H9 (cell line): Measurements from ENCODE around the gene CREB5. TPM values are rescaled to one million over a fixed set of nuclear protein-coding genes. Genes with fewer than 3 reads are reported as not detected.

Experiments
- DNase-seq: peaks from one replicate; pipeline ENCODE4 v3.0.0-alpha.2; 2017
- H2AFZ ChIP-seq: one replicate; pipeline ENCODE4 v1.6.1; 2013; ENCODE audit warnings: mild to moderate bottlenecking, low read length, control low read depth, moderate library complexity
- H2AK5ac ChIP-seq: 2 replicates; pipeline ENCODE4 v1.6.1; 2013; ENCODE audit warnings: low read length, control low read depth, mixed read lengths; ENCODE audit not compliant: insufficient read length
- H2BK120ac ChIP-seq: one replicate; pipeline ENCODE4 v1.6.1; 2013; ENCODE audit warnings: low read depth, mild to moderate bottlenecking, low read length, control low read depth, inconsistent platforms; ENCODE audit not compliant: poor library complexity, severe bottlenecking
- H2BK12ac ChIP-seq: 2 replicates; pipeline ENCODE4 v1.6.1; 2013; ENCODE audit warnings: low read length, control low read depth, mixed read lengths, low read depth; ENCODE audit not compliant: insufficient read length
- H2BK15ac ChIP-seq: 2 replicates; pipeline ENCODE4 v1.6.1; 2013; ENCODE audit warnings: low read depth, low read length, control low read depth
- H2BK20ac ChIP-seq: one replicate; pipeline ENCODE4 v1.6.1; 2013; ENCODE audit warnings: low read depth, mild to moderate bottlenecking, low read length, control low read depth, inconsistent platforms; ENCODE audit not compliant: poor library complexity, severe bottlenecking
- H2BK5ac ChIP-seq: 2 replicates; pipeline ENCODE4 v1.6.1; 2013; ENCODE audit warnings: low read length, control low read depth, mixed read lengths; ENCODE audit not compliant: insufficient read length
- H3K14ac ChIP-seq: 2 replicates; pipeline ENCODE4 v1.6.1; 2013; ENCODE audit warnings: low read length, control low read depth; ENCODE audit not compliant: insufficient read depth
- H3K18ac ChIP-seq: 2 replicates; pipeline ENCODE4 v1.6.1; 2013; ENCODE audit warnings: low read depth, mild to moderate bottlenecking, mixed read lengths, low read length, control low read depth; ENCODE audit not compliant: insufficient read length
- H3K23ac ChIP-seq: 2 replicates; pipeline ENCODE4 v1.6.1; 2013; ENCODE audit warnings: low read length, control low read depth, mixed read lengths, low read depth; ENCODE audit not compliant: insufficient read length
- H3K23me2 ChIP-seq: 2 replicates; pipeline ENCODE4 v1.6.1; 2013; ENCODE audit warnings: low read depth, mild to moderate bottlenecking, mixed read lengths, low read length, control low read depth; ENCODE audit not compliant: insufficient read length, poor library complexity, severe bottlenecking
- H3K27ac ChIP-seq: 2 replicates; pipeline ENCODE4 v1.5.1; 2013; ENCODE audit warnings: low read length, control low read depth, mixed read lengths, low read depth; ENCODE audit not compliant: insufficient read length
- H3K27me3 ChIP-seq: 2 replicates; pipeline ENCODE4 v1.6.1; 2013; ENCODE audit warnings: low read length, control low read depth, inconsistent platforms; ENCODE audit not compliant: insufficient read depth
- H3K4ac ChIP-seq: 2 replicates; pipeline ENCODE4 v1.6.1; 2013; ENCODE audit warnings: low read depth, mild to moderate bottlenecking, control low read depth, inconsistent platforms, low read length, moderate library complexity
- H3K4me1 ChIP-seq: 2 replicates; pipeline ENCODE4 v1.6.1; 2013; ENCODE audit warnings: low read length, control low read depth, inconsistent platforms; ENCODE audit not compliant: insufficient read depth
- H3K4me2 ChIP-seq: 2 replicates; pipeline ENCODE4 v1.6.1; 2013; ENCODE audit warnings: low read length, control low read depth, mixed read lengths; ENCODE audit not compliant: insufficient read length, insufficient read depth
- H3K56ac ChIP-seq: 2 replicates; pipeline ENCODE4 v1.6.1; 2013; ENCODE audit warnings: low read depth, mild to moderate bottlenecking, mixed read lengths, low read length, control low read depth; ENCODE audit not compliant: insufficient read length
- H3K79me1 ChIP-seq: 2 replicates; pipeline ENCODE4 v1.6.1; 2013; ENCODE audit warnings: low read depth, mild to moderate bottlenecking, moderate library complexity, low read length, control low read depth, inconsistent platforms; ENCODE audit not compliant: insufficient read depth, poor library complexity, severe bottlenecking
- H3K79me2 ChIP-seq: 2 replicates; pipeline ENCODE4 v1.6.1; 2013; ENCODE audit warnings: low read length, control low read depth, inconsistent platforms; ENCODE audit not compliant: insufficient read depth
- H3K9ac ChIP-seq: 2 replicates; pipeline ENCODE4 v1.6.1; 2013; ENCODE audit warnings: low read length, control low read depth, mixed read lengths; ENCODE audit not compliant: insufficient read length; ENCODE audit errors: extremely low read depth
- H3K9me3 ChIP-seq: one replicate; pipeline ENCODE4 v1.6.1; 2013; ENCODE audit warnings: low read depth, low read length, inconsistent platforms; ENCODE audit not compliant: control insufficient read depth
- H3T11ph ChIP-seq: one replicate; pipeline ENCODE4 v1.6.1; 2013; ENCODE audit warnings: mild to moderate bottlenecking, low read length, control low read depth, inconsistent platforms
- H4K20me1 ChIP-seq: one replicate; pipeline ENCODE4 v1.6.1; 2013; ENCODE audit not compliant: control insufficient read depth, insufficient read length, insufficient read depth
- H4K5ac ChIP-seq: 2 replicates; pipeline ENCODE4 v1.6.1; 2013; ENCODE audit warnings: low read depth, mild to moderate bottlenecking, mixed read lengths, low read length, control low read depth; ENCODE audit not compliant: insufficient read length
- H4K8ac ChIP-seq: replicated peaks from 2 replicates; pipeline ENCODE4 v1.6.1; 2013; ENCODE audit warnings: low read length, control low read depth, mixed read lengths, low read depth; ENCODE audit not compliant: insufficient read length
- H4K91ac ChIP-seq: 2 replicates; pipeline ENCODE4 v1.6.1; 2013; ENCODE audit warnings: low read depth, mild to moderate bottlenecking, moderate library complexity, mixed read lengths, low read length, control low read depth; ENCODE audit not compliant: insufficient read length
- H3K27ac Mint-ChIP-seq, 3 experiments: 2 replicates in 2 of 3; 3 replicates in 1 of 3; pipeline ENCODE4 v1.8.0; 2020 to 2021; ENCODE audit warnings: mixed read lengths in 3 of 3, mild to moderate bottlenecking in 1 of 3, moderate library complexity in 1 of 3
- H3K27me3 Mint-ChIP-seq: 2 replicates; pipeline ENCODE4 v1.8.0; 2021; ENCODE audit warnings: low read depth, mild to moderate bottlenecking, moderate library complexity, mixed read lengths
- H3K36me3 Mint-ChIP-seq, 3 experiments: 2 replicates in 2 of 3; 3 replicates in 1 of 3; pipeline ENCODE4 v1.8.0; 2020 to 2021; ENCODE audit warnings: low read depth in 3 of 3, mixed read lengths in 3 of 3; ENCODE audit not compliant: insufficient read depth in 1 of 3
- H3K4me1 Mint-ChIP-seq, 2 experiments: 2 replicates each; pipeline ENCODE4 v1.8.0; 2020; ENCODE audit warnings: mixed read lengths in 2 of 2
- H3K4me3 Mint-ChIP-seq, 2 experiments: 2 replicates in 1 of 2; 3 replicates in 1 of 2; pipeline ENCODE4 v1.8.0; 2020 to 2021; ENCODE audit warnings: mild to moderate bottlenecking in 2 of 2, mixed read lengths in 2 of 2, moderate library complexity in 1 of 2
- H3K9me3 Mint-ChIP-seq, 2 experiments: 2 replicates in 1 of 2; 3 replicates in 1 of 2; pipeline ENCODE4 v1.8.0; 2020; ENCODE audit warnings: mild to moderate bottlenecking in 2 of 2, mixed read lengths in 2 of 2, moderate library complexity in 1 of 2
- CTCF ChIP-seq: fragments of 200-600 bp; sonication (generic); conservative IDR thresholded peaks from 3 replicates; pipeline ENCODE4 v1.8.0; 2021; ENCODE audit warnings: antibody characterized with exemption, mild to moderate bottlenecking
- WGBS: extraction: QIAGEN DNeasy Blood & Tissue Kit; methylation state at CpG from one replicate; pipeline ENCODE4 v1.1.7; 2013; ENCODE audit warnings: missing lambda C conversion rate, low lambda C conversion rate, mixed read lengths; ENCODE audit not compliant: insufficient read length; ENCODE audit errors: extremely low coverage; 5-methylcytosine and 5-hydroxymethylcytosine counted together
- total RNA-seq: library from RNA; stranded (reverse); gene quantifications from 2 replicates; pipeline ENCODE4 v1.2.1, GENCODE V29; 2021

The CREB5 gene
- total RNA-seq, 1 experiment from 2014 or later = 4.0 TPM

- Histone ChIP-seq H3K23ac (no peak overlapping the region), H3K14ac (no peak overlapping the region), H3K27me3 (no peaks in the 10 kb centered on the region), H3T11ph (no peak overlapping the region), H3K9me3 (no peaks in the 10 kb centered on the region), H2BK15ac (no peak overlapping the region), H2AFZ (no peak overlapping the region), H2BK12ac (no peak overlapping the region), H2BK120ac (no peak overlapping the region), H3K18ac (no peak overlapping the region), H3K4ac (no peak overlapping the region), H3K79me1 (no peaks in the 10 kb centered on the region), H3K79me2 (0 out of 2 replicates have a peak, but pooled peaks cover 2% of the 10 kb centered on the region), H3K23me2 (no peaks in the 10 kb centered on the region), H2AK5ac (no peak overlapping the region), H2BK20ac (no peak overlapping the region), H3K4me2 (no peak overlapping the region), H4K20me1 (no peaks in the 10 kb centered on the region), H4K5ac (no peak overlapping the region), H2BK5ac (no peak overlapping the region), H3K4me1 (no peaks in the 10 kb centered on the region), H4K91ac (no peak overlapping the region), H3K56ac (no peak overlapping the region), H3K9ac (no peak overlapping the region), H3K27ac (no peak overlapping the region), H4K8ac (no peak overlapping the region)
- H3K36me3 Mint-ChIP-seq = no peaks in the 10 kb centered on the region
- peaks cover 7 to 10% of the 10 kb centered on the region in 2 experiments for H3K4me1 Mint-ChIP-seq
- H3K4me3 Mint-ChIP-seq = no peak overlapping the region
- TF ChIP-seq CTCF = no peak
- no peak overlapping the region for H3K27ac Mint-ChIP-seq
- no peaks in the 10 kb centered on the region for H3K9me3 Mint-ChIP-seq
- no peaks in the 10 kb centered on the region for H3K27me3 Mint-ChIP-seq
- WGBS = no CpG with 5 or more reads among the region's 5 CpGs
- no peak for DNase-seq
Observed at GRCh38 chr7:28758186-28758585, 345.9 kb downstream of the CREB5 start.
